GM12874 (cell line): ENCODE results near the gene CNPY2.

ENCODE experiments used
- TF ChIP-seq, protein P1 (sequence below): IDR thresholded peaks from 2 replicates; pipeline ENCODE4 v1.5.1; 2011; ENCODE audit warnings: low read depth, mild to moderate bottlenecking, control low read depth, low read length, moderate library complexity; ENCODE audit not compliant: insufficient read depth

The CNPY2 gene

GRCh38 chr12:56298828-56299227 lies 17.0 kb downstream of the CNPY2 start:
- TF ChIP-seq, protein P1, sequence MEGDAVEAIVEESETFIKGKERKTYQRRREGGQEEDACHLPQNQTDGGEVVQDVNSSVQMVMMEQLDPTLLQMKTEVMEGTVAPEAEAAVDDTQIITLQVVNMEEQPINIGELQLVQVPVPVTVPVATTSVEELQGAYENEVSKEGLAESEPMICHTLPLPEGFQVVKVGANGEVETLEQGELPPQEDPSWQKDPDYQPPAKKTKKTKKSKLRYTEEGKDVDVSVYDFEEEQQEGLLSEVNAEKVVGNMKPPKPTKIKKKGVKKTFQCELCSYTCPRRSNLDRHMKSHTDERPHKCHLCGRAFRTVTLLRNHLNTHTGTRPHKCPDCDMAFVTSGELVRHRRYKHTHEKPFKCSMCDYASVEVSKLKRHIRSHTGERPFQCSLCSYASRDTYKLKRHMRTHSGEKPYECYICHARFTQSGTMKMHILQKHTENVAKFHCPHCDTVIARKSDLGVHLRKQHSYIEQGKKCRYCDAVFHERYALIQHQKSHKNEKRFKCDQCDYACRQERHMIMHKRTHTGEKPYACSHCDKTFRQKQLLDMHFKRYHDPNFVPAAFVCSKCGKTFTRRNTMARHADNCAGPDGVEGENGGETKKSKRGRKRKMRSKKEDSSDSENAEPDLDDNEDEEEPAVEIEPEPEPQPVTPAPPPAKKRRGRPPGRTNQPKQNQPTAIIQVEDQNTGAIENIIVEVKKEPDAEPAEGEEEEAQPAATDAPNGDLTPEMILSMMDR: no peak

GRCh38 chr12:56297400-56297799 lies 18.4 kb downstream of the CNPY2 start:
- TF ChIP-seq, protein P1: no peak

DNA sequence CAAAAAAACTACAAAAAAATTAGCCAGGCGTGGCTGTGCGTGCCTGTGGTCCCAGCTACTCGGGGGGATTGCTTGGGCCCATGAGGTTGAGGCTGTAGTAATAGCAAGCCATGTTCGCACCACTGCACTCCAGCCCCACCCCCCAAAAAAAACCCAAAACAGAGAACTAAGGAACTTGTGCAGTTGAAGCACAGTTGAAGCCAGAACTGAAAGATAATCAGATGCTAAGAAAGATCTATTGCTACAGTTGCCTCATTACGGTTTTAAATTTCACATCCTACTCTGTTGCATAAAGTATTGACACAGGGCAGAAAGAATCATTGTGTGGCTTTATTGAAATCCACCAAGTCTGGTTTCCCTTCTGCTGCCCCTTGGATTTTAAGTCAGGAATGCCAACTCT lies 19.5 kb downstream of the CNPY2 start:
- TF ChIP-seq, protein P1: no peak

DNA sequence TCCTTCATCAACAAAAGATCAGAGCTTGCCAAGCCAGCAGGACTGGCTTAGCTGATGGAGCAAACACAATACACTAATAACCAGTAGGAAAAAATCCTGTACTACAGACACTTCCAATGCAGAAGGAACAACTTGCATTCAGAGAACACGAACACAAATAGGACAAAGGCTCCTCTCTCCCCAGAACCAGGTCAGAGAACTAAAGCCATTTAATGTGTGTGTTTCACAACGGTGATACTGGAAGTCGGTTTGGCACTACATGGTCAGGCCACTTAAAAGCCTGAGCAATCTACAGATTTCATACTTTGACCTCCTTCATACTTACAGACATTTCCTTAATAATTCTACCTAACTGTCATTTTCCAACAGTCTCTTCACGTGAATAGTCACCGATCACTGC lies 22.0 kb downstream of the CNPY2 start:
- TF ChIP-seq, protein P1: no peak

- TF ChIP-seq, protein P1: no peak
Measured at GRCh38 chr12:56288705-56289387, 26.9 kb downstream of the CNPY2 start.

GRCh38 chr12:56286044-56286830 lies 29.6 kb downstream of the CNPY2 start:
- TF ChIP-seq, protein P1: no peak

DNA sequence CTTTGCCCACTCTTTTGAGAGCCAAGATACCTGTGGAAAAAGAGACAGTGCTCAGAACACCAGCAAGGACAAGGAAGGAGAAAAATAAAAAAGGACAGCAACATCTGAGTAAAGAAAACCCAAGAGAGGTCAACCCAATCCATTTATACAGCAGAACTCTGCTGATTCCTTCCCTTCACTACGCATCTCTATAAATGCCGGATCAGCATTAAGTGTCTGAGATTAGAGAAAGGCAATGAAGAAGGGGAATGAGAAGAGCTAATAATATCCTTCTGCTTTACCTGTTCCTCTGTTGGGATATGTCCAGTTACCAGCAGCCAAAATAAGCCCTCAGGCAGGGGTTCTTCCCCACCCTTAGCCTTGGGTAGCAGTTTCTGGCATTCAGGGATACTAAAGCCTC lies 33.2 kb downstream of the CNPY2 start:
- TF ChIP-seq, protein P1: no peak
